HL-60 (cell line): Measurements from ENCODE around the gene CDKL4.
"Not testable (repeated sequence)": the region's sequence is repeated elsewhere in the genome, so short reads cannot be mapped to it uniquely, and the experiment has no call there.

Experiments
- DNase-seq, 2 experiments: peaks; one replicate each; pipeline ENCODE4 v3.0.0-alpha.2; 2010 to 2020; ENCODE audit warnings: low read depth in 1 of 2, low spot score in 1 of 2
- H3K27ac ChIP-seq: fragments of 250-450 bp; sonication (Bioruptor Pico); replicated peaks from 2 replicates; pipeline ENCODE4 v1.5.1; 2020; ENCODE audit warnings: mild to moderate bottlenecking, moderate library complexity
- H3K27me3 ChIP-seq: fragments of 250-450 bp; sonication (Bioruptor Pico); 2 replicates; pipeline ENCODE4 v1.5.1; 2021; ENCODE audit warnings: mild to moderate bottlenecking, moderate library complexity; ENCODE audit not compliant: insufficient read depth, poor library complexity, severe bottlenecking
- H3K4me3 ChIP-seq: replicated peaks from 2 replicates; pipeline ENCODE4 v1.5.1; 2011; ENCODE audit warnings: mild to moderate bottlenecking, control low read depth, low read length; ENCODE audit not compliant: insufficient read depth
- CTCF ChIP-seq: IDR thresholded peaks from one replicate; pipeline ENCODE4 v1.5.1; 2011; ENCODE audit warnings: low read length, control low read depth, inconsistent platforms; ENCODE audit not compliant: insufficient read depth
- GABPA ChIP-seq: IDR thresholded peaks from 2 replicates; pipeline ENCODE4 v1.6.1; 2012; ENCODE audit warnings: low read depth
- POLR2AphosphoS5 ChIP-seq: IDR thresholded peaks from 2 replicates; pipeline ENCODE4 v1.6.1; 2012; ENCODE audit warnings: low read depth
- SPI1 ChIP-seq: IDR thresholded peaks from 2 replicates; pipeline ENCODE4 v1.6.1; 2012; ENCODE audit warnings: low read depth, mild to moderate bottlenecking, borderline replicate concordance
- TF ChIP-seq, protein P1 (sequence below): IDR thresholded peaks from 2 replicates; pipeline ENCODE4 v1.6.1; 2012; ENCODE audit warnings: low read depth; ENCODE audit not compliant: insufficient replicate concordance

CDKL4 gene

GRCh38 chr2:39203382-39203781 lies 40.4 kb downstream of the CDKL4 start:
- TF ChIP-seq SPI1 = no peak
- no peak for TF ChIP-seq POLR2AphosphoS5
- TF ChIP-seq CTCF = no peak
- TF ChIP-seq GABPA = no peak
- TF ChIP-seq, protein P1, sequence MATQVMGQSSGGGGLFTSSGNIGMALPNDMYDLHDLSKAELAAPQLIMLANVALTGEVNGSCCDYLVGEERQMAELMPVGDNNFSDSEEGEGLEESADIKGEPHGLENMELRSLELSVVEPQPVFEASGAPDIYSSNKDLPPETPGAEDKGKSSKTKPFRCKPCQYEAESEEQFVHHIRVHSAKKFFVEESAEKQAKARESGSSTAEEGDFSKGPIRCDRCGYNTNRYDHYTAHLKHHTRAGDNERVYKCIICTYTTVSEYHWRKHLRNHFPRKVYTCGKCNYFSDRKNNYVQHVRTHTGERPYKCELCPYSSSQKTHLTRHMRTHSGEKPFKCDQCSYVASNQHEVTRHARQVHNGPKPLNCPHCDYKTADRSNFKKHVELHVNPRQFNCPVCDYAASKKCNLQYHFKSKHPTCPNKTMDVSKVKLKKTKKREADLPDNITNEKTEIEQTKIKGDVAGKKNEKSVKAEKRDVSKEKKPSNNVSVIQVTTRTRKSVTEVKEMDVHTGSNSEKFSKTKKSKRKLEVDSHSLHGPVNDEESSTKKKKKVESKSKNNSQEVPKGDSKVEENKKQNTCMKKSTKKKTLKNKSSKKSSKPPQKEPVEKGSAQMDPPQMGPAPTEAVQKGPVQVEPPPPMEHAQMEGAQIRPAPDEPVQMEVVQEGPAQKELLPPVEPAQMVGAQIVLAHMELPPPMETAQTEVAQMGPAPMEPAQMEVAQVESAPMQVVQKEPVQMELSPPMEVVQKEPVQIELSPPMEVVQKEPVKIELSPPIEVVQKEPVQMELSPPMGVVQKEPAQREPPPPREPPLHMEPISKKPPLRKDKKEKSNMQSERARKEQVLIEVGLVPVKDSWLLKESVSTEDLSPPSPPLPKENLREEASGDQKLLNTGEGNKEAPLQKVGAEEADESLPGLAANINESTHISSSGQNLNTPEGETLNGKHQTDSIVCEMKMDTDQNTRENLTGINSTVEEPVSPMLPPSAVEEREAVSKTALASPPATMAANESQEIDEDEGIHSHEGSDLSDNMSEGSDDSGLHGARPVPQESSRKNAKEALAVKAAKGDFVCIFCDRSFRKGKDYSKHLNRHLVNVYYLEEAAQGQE = no peak
- Histone ChIP-seq H3K4me3 (no peak overlapping the region), H3K27ac (no peak overlapping the region), H3K27me3 (no peaks in the 10 kb centered on the region)
- DNase-seq = no peak

GRCh38 chr2:39202639-39203369 lies 41.0 kb downstream of the CDKL4 start:
- DNase-seq = no peak
- Histone ChIP-seq H3K4me3 (no peak overlapping the region), H3K27ac (no peak overlapping the region), H3K27me3 (no peaks in the 10 kb centered on the region)
- TF ChIP-seq POLR2AphosphoS5 = no peak
- TF ChIP-seq SPI1 = no peak
- no peak for TF ChIP-seq GABPA
- TF ChIP-seq, protein P1 = no peak
- no peak for TF ChIP-seq CTCF

DNA sequence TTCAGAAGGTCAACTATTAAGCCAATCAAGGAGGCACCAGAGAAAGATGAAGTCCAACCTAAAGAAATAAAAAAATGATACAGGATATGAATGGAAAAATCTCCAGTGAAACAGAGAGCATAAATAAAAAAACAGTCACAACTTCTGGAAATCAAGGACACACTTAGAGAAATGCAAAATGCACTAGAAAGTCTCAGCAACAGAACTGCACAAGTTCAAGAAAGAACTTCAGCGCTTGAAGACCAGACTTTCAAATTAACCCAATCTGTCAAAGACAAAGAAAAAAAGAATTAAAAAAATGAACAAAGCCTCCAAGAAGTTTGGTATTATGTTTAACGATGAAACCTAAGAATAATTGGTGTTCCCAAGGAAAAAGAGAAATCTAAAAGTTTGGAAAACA lies 46.8 kb downstream of the CDKL4 start:
- not testable (repeated sequence) for H3K4me3 ChIP-seq, H3K27me3 ChIP-seq, H3K27ac ChIP-seq, DNase-seq

GRCh38 chr2:39194686-39195085 lies 49.1 kb downstream of the CDKL4 start:
- DNase-seq = no peak
- Histone ChIP-seq H3K4me3 (no peak overlapping the region), H3K27ac (no peak overlapping the region), H3K27me3 (no peaks in the 10 kb centered on the region)
- TF ChIP-seq GABPA (no peak), SPI1 (no peak), CTCF (no peak), POLR2AphosphoS5 (no peak)
- TF ChIP-seq, protein P1 = no peak
